Measurements from ENCODE around the gene SAP130. TPM values are rescaled to one million over a fixed set of nuclear protein-coding genes. Genes with fewer than 3 reads are reported as not detected.

The SAP130 gene
- total RNA-seq, 1 experiment from 2014 or later: 45.6 TPM

- Histone ChIP-seq H3K9me3 (ENCODE audit: control insufficient read depth, low read depth, low read length) (no peaks in the 10 kb centered on the region), H3K9ac (ENCODE audit: extremely low read depth, insufficient read length, low read length) (no peak overlapping the region), H3T11ph (ENCODE audit: low read length) (no peak overlapping the region), H2BK12ac (ENCODE audit: insufficient read length, low read depth, low read length) (no peak overlapping the region), H2BK5ac (ENCODE audit: insufficient read length, low read length) (no peak overlapping the region), H3K4me1 (ENCODE audit: insufficient read depth, low read length) (no peaks in the 10 kb centered on the region), H3K14ac (ENCODE audit: insufficient read depth, low read length) (no peak overlapping the region), H4K20me1 (ENCODE audit: control insufficient read depth, insufficient read depth, insufficient read length) (no peaks in the 10 kb centered on the region), H2BK15ac (ENCODE audit: low read depth, low read length) (no peak overlapping the region), H3K23ac (ENCODE audit: insufficient read length, low read depth, low read length) (no peak overlapping the region), H3K56ac (ENCODE audit: insufficient read length, low read depth, low read length) (no peak overlapping the region), H4K5ac (ENCODE audit: insufficient read length, low read depth, low read length) (no peak overlapping the region), H3K79me1 (ENCODE audit: insufficient read depth, low read depth, low read length, poor library complexity, severe bottlenecking) (no peaks in the 10 kb centered on the region), H3K23me2 (ENCODE audit: insufficient read length, low read depth, low read length, poor library complexity, severe bottlenecking) (no peaks in the 10 kb centered on the region), H3K79me2 (ENCODE audit: insufficient read depth, low read length) (no peaks in the 10 kb centered on the region), H3K18ac (ENCODE audit: insufficient read length, low read depth, low read length) (no peak overlapping the region), H2AFZ (ENCODE audit: low read length) (no peak overlapping the region), H2AK5ac (ENCODE audit: insufficient read length, low read length) (no peak overlapping the region), H4K91ac (ENCODE audit: insufficient read length, low read depth, low read length) (no peak overlapping the region), H2BK120ac (ENCODE audit: low read depth, low read length, poor library complexity, severe bottlenecking) (no peak overlapping the region), H3K27me3 (ENCODE audit: insufficient read depth, low read length) (no peaks in the 10 kb centered on the region), H3K27ac (ENCODE audit: insufficient read length, low read depth, low read length) (no peak overlapping the region), H2BK20ac (ENCODE audit: low read depth, low read length, poor library complexity, severe bottlenecking) (no peak overlapping the region), H4K8ac (replicated peaks; ENCODE audit: insufficient read length, low read depth, low read length) (no peak overlapping the region), H3K4me2 (ENCODE audit: insufficient read depth, insufficient read length, low read length) (no peak overlapping the region), H3K4ac (ENCODE audit: low read depth, low read length) (no peak overlapping the region)
- Mint-ChIP-seq H3K27ac (no peak overlapping the region), H3K4me3 (no peak overlapping the region), H3K36me3 (ENCODE audit: insufficient read depth in 1 of 3, low read depth in 3 of 3) (peaks cover 36 to 62% (median 58%) of the 10 kb centered on the region in 3 experiments; a peak in 6 of 7 replicates), H3K27me3 (ENCODE audit: low read depth) (no peaks in the 10 kb centered on the region), H3K4me1 (no peaks in the 10 kb centered on the region), H3K9me3 (no peaks in the 10 kb centered on the region)
- TF ChIP-seq, protein P1, sequence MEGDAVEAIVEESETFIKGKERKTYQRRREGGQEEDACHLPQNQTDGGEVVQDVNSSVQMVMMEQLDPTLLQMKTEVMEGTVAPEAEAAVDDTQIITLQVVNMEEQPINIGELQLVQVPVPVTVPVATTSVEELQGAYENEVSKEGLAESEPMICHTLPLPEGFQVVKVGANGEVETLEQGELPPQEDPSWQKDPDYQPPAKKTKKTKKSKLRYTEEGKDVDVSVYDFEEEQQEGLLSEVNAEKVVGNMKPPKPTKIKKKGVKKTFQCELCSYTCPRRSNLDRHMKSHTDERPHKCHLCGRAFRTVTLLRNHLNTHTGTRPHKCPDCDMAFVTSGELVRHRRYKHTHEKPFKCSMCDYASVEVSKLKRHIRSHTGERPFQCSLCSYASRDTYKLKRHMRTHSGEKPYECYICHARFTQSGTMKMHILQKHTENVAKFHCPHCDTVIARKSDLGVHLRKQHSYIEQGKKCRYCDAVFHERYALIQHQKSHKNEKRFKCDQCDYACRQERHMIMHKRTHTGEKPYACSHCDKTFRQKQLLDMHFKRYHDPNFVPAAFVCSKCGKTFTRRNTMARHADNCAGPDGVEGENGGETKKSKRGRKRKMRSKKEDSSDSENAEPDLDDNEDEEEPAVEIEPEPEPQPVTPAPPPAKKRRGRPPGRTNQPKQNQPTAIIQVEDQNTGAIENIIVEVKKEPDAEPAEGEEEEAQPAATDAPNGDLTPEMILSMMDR (conservative IDR thresholded peaks at IDR 0.05): no peak
- no CpG with 5 or more reads among the region's 8 CpGs for WGBS (ENCODE audit: extremely low coverage, insufficient read length, low lambda C conversion rate)
- no peak for DNase-seq
These were observed 10.3 kb downstream of the SAP130 start for GRCh38 chr2:128017561-128017960.

All from H9 (cell line).